ENCODE data around the gene PVALEF. TPM values are rescaled to one million over a fixed set of nuclear protein-coding genes. Genes with fewer than 3 reads are reported as not detected.

Gene PVALEF
- total and polyA plus RNA-seq, 2 of the 8 experiments (the other 6 are each of a cell fraction or from before 2014, with no cell fraction given) = 0.03 TPM; not detected in 1

DNA sequence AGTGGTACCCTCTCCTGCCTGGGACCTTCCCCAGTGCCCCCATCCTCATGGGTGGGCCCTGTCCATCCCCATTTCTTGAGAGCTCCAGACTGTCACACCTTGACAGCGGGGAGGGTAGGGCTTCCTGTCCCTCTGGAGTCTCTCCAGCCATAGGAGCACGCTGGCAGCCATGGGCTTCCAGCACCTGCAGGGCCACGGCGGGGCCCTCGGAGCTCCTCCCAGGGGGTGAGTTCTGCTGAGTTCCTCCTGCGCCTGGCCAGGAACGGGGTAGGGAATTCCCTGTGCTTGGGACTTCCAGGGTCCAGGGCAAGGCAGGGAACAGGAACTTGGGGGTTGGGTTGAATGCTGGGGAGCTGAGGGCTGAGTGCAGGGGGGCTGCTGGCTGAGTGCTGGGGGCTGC lies 23.7 kb downstream of the PVALEF start (continued):
- TF ChIP-seq POLR2AphosphoS5 (IDR thresholded peaks at IDR 0.05; ENCODE audit: low read depth, low read length) = no peak
